Naive B cell (primary cell): ENCODE data around the gene MEIOC. TPM values are rescaled to one million over a fixed set of nuclear protein-coding genes. Genes with fewer than 3 reads are reported as not detected.
"Not testable (repeated sequence)": the region's sequence is repeated elsewhere in the genome, so short reads cannot be mapped to it uniquely, and the experiment has no call there.

Experiments
- ATAC-seq, 2 donors: fragments of 150-1000 bp; cut with Tn5 transposase; 2 replicates each; pipeline ENCODE4 v1.10.0; 2021; ENCODE audit warnings: low read depth in 2 of 2, mild to moderate bottlenecking in 2 of 2, moderate library complexity in 2 of 2
- DNase-seq: peaks from one replicate; pipeline ENCODE4 v3.0.0; 2022
- H3K27ac Mint-ChIP-seq, 6 donors: one replicate each; pipeline ENCODE4 v1.8.0; 2020 to 2022; ENCODE audit warnings: mild to moderate bottlenecking in 6 of 6, mixed read lengths in 6 of 6, moderate library complexity in 5 of 6, inconsistent platforms in 2 of 6
- H3K27me3 Mint-ChIP-seq, 3 donors: one replicate each; pipeline ENCODE4 v1.8.0; 2021 to 2022; ENCODE audit warnings: mixed read lengths in 3 of 3, mild to moderate bottlenecking in 1 of 3
- H3K36me3 Mint-ChIP-seq, 2 donors: one replicate each; pipeline ENCODE4 v1.8.0; 2020 to 2022; ENCODE audit warnings: mixed read lengths in 2 of 2, inconsistent platforms in 1 of 2, mild to moderate bottlenecking in 1 of 2
- H3K4me1 Mint-ChIP-seq, 3 donors: one replicate each; pipeline ENCODE4 v1.8.0; 2020 to 2022; ENCODE audit warnings: mixed read lengths in 3 of 3, inconsistent platforms in 1 of 3, mild to moderate bottlenecking in 1 of 3, moderate library complexity in 1 of 3
- H3K4me3 Mint-ChIP-seq, 8 donors: one replicate each; pipeline ENCODE4 v1.8.0; 2020 to 2022; ENCODE audit warnings: mild to moderate bottlenecking in 8 of 8, mixed read lengths in 8 of 8, moderate library complexity in 8 of 8, inconsistent platforms in 2 of 8
- H3K9me3 Mint-ChIP-seq, 7 donors: one replicate each; pipeline ENCODE4 v1.8.0; 2020 to 2022; ENCODE audit warnings: mixed read lengths in 7 of 7, mild to moderate bottlenecking in 5 of 7, inconsistent platforms in 2 of 7, moderate library complexity in 1 of 7
- polyA plus RNA-seq, 6 donors: library from polyadenylated mRNA; unstranded; fragments of 300-500 nt; fragmentation: Illumina TruSeq; gene quantifications; one replicate each; pipeline ENCODE4 v1.2.3, GENCODE V29; 2021; ENCODE audit warnings: low read depth in 6 of 6

Gene MEIOC
- polyA plus RNA-seq, 6 donors from 2014 or later, result 0.10 to 0.73 (median 0.43) TPM; not detected in 1

DNA sequence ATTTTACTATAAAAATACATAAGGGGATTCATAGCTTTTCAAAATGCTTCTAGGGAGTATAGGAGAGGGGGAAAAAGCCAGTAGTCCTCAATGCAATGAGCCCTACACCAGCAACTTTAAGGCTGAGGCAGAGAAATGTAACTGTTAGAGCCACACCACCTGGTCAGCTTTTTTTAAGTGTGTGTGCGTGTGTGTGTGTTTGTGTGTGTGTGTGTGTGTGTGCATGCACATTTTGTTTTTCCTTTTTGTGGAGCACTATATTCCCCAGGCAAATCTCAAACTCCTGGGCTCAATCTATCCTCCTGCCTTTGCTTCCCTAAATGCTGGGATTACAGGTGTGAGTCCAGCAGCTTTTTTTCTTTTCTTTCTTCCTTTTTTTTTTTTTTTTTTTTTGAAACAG is 2.3 kb upstream of the MEIOC start:
- peaks cover 0 to 10% (median 8%) of the 10 kb centered on the region in 3 donors for H3K4me1 Mint-ChIP-seq
- H3K36me3 Mint-ChIP-seq, result peaks cover 3 to 6% of the 10 kb centered on the region in 2 donors
- peak overlapping the region in 2 of 8 donors; percentile 21 to 25 for H3K4me3 Mint-ChIP-seq
- ATAC-seq, result no peak
- peaks cover 36 to 58% (median 44%) of the 10 kb centered on the region in 3 donors for H3K27me3 Mint-ChIP-seq
- H3K9me3 Mint-ChIP-seq, result peaks cover 0 to 9% (median 4%) of the 10 kb centered on the region in 7 donors
- no peak overlapping the region for H3K27ac Mint-ChIP-seq
- no peak for DNase-seq

DNA sequence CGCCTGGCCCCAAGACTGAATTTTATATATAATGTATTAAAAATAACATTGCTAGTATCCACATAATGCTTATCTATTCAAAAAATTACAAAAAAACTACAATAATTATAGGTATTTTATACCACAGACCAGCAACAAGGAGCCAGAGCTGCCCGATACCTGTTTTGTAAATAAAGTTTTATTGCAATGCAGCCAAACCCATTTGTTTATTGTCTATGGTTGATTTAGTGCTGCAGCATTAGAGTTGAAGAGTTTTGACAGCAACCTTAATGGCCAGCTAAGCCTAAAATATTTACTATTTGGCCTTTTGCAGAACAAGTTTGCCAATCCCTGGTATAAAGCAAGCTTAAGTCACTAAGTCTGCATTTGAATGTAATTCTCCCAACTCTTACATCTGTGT is 5.6 kb downstream of the MEIOC start:
- Mint-ChIP-seq H3K4me1 (peaks cover 0 to 5% (median 3%) of the 10 kb centered on the region in 3 donors), H3K27ac (no peak overlapping the region), H3K4me3 (no peak overlapping the region), H3K36me3 (peaks cover 0 to 3% of the 10 kb centered on the region in 2 donors), H3K27me3 (peaks cover 5 to 23% (median 8%) of the 10 kb centered on the region in 3 donors), H3K9me3 (peaks cover 0 to 3% (median 0%) of the 10 kb centered on the region in 7 donors)
- DNase-seq (no peak), ATAC-seq (no peak)

DNA sequence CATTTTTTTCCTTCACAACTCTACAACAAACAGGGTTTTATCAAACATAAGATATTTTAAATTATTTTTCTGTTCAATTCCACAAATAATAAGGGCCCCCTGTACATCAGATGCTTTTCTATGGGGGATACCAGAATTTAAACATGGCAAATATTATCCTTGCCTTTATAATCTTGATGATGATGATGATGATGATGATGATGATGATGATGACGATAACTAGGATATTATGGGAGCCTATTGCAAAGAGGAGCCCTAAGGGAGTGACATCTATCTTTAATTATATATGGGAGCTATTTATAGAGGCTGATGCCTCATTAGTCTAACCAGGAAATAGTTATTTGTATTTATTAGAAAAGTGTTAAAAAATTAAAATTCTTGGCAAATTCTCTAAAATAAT is 6.8 kb downstream of the MEIOC start:
- Mint-ChIP-seq H3K4me1 (no peaks in the 10 kb centered on the region), H3K27ac (no peak overlapping the region), H3K36me3 (no peaks in the 10 kb centered on the region), H3K27me3 (peaks cover 0 to 21% (median 4%) of the 10 kb centered on the region in 3 donors), H3K4me3 (no peak overlapping the region), H3K9me3 (no peaks in the 10 kb centered on the region)
- ATAC-seq (no peak), DNase-seq (no peak)

DNA sequence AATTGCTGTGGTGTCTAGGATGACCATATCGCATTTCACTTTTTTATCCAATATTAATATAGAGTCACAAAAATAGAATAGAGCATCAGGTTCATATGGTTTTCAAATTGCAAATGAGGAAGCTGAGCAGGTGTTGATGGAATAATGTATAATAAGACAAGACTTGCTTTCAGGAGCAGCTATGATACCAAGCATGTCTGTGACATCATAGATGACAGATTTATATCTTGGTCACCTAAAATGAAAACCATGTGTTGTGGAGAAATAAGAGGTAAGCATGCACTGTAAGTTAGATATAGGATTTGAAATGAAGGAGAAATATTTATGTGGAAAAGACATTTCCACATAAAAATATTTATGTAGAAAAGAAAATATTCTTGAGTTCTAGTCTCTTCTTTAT is 8.6 kb downstream of the MEIOC start:
- H3K36me3 Mint-ChIP-seq, result no peaks in the 10 kb centered on the region
- ATAC-seq, result no peak
- no peak for DNase-seq

DNA sequence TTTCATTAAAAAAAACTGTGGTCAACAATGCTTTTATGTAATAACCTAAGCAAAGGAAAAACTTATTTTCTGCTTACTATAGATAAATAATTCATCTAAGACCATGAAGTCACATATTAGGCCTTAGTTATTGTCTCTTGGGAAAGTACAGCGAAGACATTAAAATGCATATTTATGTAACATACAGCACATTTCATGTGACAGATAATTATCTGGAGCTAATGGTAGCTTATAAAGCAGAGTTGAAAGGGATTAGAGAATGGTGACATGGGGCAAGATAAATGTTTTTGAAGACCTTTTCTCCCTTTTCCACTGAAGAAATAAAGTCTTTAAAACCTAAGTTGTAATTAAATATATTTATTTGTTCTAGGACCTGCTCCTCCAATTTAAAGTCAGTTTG is 9.7 kb downstream of the MEIOC start:
- Mint-ChIP-seq H3K36me3 (no peaks in the 10 kb centered on the region), H3K27me3 (peaks cover 0 to 21% (median 4%) of the 10 kb centered on the region in 3 donors), H3K4me3 (no peak overlapping the region), H3K27ac (no peak overlapping the region), H3K4me1 (no peaks in the 10 kb centered on the region), H3K9me3 (no peaks in the 10 kb centered on the region)
- ATAC-seq (no peak), DNase-seq (no peak)

More for the DNA sequence above, 8.6 kb downstream of the MEIOC start:
- H3K4me3 Mint-ChIP-seq, result no peak overlapping the region
- H3K9me3 Mint-ChIP-seq, result no peaks in the 10 kb centered on the region
- peaks cover 0 to 21% (median 4%) of the 10 kb centered on the region in 3 donors for H3K27me3 Mint-ChIP-seq
- no peaks in the 10 kb centered on the region for H3K4me1 Mint-ChIP-seq
- no peak overlapping the region for H3K27ac Mint-ChIP-seq

DNA sequence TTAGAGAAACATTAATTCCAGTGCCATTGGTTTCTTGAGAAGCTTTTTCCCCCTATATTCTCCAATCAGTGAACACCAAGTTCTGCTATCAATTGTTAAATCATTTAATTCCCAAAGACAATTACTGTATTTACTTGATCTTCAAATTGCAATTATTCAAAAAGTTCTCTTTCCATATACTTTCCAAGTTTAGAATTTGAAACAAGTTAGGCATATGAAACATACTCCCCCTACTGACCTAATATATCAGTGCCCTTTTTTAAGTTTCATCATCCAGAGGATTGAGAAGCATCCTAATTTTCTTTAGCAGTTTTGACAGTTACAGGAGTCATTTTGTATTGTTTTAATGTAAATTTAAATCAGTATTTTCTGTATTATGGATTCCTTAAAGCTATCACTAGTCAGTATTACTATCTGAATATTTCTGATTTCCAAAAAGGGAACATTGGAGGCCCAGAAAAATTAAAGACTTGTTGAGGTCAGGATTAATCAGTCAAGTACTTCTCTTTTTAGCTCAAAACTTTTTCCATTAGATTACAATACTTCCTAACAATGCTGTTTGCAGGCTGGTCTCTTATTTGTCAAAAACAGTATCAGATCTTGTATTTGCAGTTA is 16.3 kb downstream of the MEIOC start:
- Mint-ChIP-seq H3K27me3 (peaks cover 0 to 1% (median 0%) of the 10 kb centered on the region in 3 donors), H3K9me3 (no peaks in the 10 kb centered on the region), H3K4me3 (no peak overlapping the region), H3K36me3 (no peaks in the 10 kb centered on the region), H3K4me1 (no peaks in the 10 kb centered on the region), H3K27ac (no peak overlapping the region)
- no peak for ATAC-seq
- no peak for DNase-seq

DNA sequence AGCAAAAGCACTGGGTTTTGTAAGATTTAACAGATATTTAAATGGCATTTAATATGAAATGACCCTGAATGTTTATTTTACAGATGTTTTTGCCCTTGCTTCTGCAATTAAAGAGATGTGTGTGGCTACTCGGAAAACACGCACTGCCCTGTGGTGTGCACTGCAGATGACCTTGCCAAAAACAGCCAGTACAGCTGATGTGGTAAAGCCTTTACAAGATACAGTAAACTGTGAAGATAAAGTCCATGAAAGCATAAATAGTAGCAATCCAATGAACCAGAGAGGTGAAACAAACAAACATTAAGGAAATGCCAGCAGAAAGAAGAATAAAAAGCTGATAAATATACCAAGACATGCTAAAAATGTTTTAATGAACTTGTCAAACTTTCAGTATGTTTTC is 17.6 kb downstream of the MEIOC start:
- Mint-ChIP-seq H3K4me1 (no peaks in the 10 kb centered on the region), H3K36me3 (peaks cover 11% of the 10 kb centered on the region in 2 donors), H3K27me3 (no peaks in the 10 kb centered on the region), H3K4me3 (no peak overlapping the region), H3K9me3 (no peaks in the 10 kb centered on the region), H3K27ac (no peak overlapping the region)
- no peak for DNase-seq
- no peak for ATAC-seq

DNA sequence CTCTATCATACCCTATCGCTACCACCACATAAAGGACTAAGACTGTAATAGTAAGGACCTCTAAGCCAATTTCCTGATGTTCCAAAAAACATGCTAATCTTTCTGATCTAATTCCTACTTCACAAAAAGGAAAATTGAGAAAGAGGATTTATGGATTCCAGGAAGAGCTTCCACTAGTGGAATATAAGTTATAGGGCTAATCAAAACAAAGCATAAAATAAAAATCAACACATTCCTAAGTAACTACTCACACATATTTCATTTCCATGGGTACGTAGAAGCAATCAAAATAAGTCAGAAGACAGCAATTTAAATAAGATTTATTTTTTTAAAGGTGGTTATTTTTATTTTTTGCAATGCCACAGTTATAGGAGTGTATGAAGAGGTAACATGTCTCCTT is 20.9 kb downstream of the MEIOC start:
- DNase-seq (no peak), ATAC-seq (no peak)
- Mint-ChIP-seq H3K4me3 (no peak overlapping the region), H3K4me1 (no peaks in the 10 kb centered on the region), H3K9me3 (no peaks in the 10 kb centered on the region), H3K27me3 (no peaks in the 10 kb centered on the region), H3K36me3 (peaks cover 20 to 21% of the 10 kb centered on the region in 2 donors), H3K27ac (no peak overlapping the region)

DNA sequence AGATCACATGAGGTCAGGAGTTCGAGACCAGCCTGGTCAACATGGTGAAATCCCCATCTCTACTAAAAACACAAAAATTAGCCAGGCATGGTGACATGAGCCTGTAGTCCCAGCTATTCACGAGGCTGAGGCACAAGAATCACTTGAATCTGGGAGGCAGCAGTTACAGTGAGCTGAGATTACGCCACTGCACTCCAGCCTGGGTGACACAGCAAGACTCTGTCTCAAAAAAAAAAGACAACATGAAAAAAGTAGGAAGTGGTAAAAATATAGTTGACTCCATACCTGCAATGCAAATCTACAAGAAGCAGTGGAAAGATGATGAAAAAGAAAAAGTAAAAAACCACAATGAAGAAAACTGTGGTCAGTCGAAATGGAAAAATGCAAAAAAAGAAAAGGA is 27.0 kb downstream of the MEIOC start:
- Mint-ChIP-seq H3K4me1 (peaks cover 0 to 12% (median 2%) of the 10 kb centered on the region in 3 donors), H3K4me3 (peak overlapping the region in 1 of 8 donors; percentile 1), H3K36me3 (peaks cover 21 to 26% of the 10 kb centered on the region in 2 donors), H3K27ac (peak overlapping the region in 1 of 6 donors; percentile 95)
- not testable (repeated sequence) for ATAC-seq, H3K27me3 Mint-ChIP-seq, H3K9me3 Mint-ChIP-seq, DNase-seq

DNA sequence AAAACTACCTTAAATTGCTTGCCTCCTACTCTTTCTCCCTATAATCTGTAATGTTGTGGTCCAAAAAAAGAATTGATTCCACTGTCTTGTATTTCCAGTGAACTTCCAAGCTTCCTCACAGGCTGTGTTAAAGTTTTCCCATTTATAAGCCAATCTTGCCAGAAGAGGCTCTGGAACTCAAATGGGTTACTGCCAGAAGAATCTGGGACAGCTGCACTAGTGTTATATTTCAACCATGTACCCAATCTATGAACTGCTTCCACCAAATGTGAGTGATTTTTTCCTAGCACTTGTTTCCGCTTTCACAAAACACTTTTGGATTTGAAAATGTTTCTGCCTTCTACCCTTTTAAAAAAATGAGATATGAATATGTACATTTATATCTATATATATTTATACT is 31.5 kb downstream of the MEIOC start:
- peaks cover 8 to 10% of the 10 kb centered on the region in 2 donors for H3K36me3 Mint-ChIP-seq
- peaks cover 17 to 31% (median 21%) of the 10 kb centered on the region in 3 donors for H3K4me1 Mint-ChIP-seq
- ATAC-seq, result no peak
- no peaks in the 10 kb centered on the region for H3K27me3 Mint-ChIP-seq
- no peak for DNase-seq
- H3K27ac Mint-ChIP-seq, result no peak overlapping the region
- no peaks in the 10 kb centered on the region for H3K9me3 Mint-ChIP-seq
- H3K4me3 Mint-ChIP-seq, result peak overlapping the region in 1 of 8 donors; percentile 32

DNA sequence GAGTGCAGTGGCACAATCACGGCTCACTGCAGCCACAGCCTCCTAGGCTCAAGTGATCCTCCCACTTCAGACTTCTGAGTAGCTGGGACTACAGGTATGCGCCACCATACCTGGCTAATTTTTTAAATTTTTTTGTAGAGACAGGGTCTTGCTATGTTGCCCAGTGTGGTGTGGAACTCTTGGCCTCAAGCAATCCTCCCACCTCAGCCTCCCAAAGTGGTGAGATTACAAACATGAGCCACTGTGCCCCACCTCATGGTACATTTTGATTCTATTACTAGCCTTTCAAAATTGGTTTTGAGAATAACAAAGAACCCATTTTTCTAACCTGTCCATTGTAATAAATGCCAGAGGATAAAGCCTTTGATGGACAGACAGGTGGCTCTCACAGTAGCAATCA is 31.9 kb downstream of the MEIOC start:
- Mint-ChIP-seq H3K9me3 (no peaks in the 10 kb centered on the region), H3K36me3 (peaks cover 8% of the 10 kb centered on the region in 2 donors), H3K4me3 (peak overlapping the region in 4 of 8 donors; percentile 94 to 100 (median 98)), H3K4me1 (peaks cover 17 to 31% (median 21%) of the 10 kb centered on the region in 3 donors), H3K27me3 (no peaks in the 10 kb centered on the region), H3K27ac (no peak overlapping the region)
- ATAC-seq, result no peak
- DNase-seq, result no peak

DNA sequence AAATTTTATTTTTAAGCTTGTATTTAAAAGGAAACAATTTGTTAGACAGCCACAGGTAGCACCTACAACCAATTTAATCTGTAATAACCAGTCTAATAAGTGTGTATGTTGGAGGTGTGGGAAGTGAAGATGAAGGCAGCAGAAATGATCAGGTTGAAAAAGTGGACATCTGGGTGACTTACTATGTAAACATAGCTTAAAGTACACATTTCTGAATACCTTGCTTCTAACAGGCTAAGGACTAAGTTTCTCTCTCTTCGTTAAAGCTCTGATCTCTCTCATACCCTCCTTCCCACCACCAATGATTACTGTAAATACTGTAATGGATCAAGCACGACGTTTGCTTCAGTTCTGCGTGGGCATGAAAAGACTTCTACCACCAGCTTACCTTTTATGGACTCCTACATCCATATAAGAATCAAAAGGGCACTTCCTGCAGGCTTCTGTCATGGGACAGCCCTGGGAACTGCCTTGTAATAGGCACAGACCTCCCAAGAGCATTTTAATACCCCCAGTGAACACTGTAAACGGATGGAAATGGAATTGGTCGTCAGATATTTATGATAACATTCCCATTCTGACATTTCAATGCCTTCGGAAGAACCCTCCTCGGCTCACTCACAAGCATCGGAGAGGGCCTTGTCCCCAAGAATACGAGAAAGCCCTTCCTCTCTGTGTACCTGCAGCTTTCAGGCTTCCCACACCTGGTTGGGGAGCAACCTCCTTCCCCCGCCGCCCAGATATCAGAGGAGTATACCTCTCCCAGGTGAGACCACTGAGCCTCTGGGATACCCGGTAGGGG is 32.6 kb downstream of the MEIOC start:
- peaks cover 17 to 31% (median 21%) of the 10 kb centered on the region in 3 donors for H3K4me1 Mint-ChIP-seq
- peak overlapping the region; percentile 84 to 99 (median 97) for H3K27ac Mint-ChIP-seq
- peaks cover 1 to 2% of the 10 kb centered on the region in 2 donors for H3K36me3 Mint-ChIP-seq
- DNase-seq (no peak), ATAC-seq (peak in 1 of 2 donors; percentile 1)
- no peaks in the 10 kb centered on the region for H3K9me3 Mint-ChIP-seq
- H3K27me3 Mint-ChIP-seq, result no peaks in the 10 kb centered on the region
- peak overlapping the region; percentile 91 to 100 (median 98) for H3K4me3 Mint-ChIP-seq

DNA sequence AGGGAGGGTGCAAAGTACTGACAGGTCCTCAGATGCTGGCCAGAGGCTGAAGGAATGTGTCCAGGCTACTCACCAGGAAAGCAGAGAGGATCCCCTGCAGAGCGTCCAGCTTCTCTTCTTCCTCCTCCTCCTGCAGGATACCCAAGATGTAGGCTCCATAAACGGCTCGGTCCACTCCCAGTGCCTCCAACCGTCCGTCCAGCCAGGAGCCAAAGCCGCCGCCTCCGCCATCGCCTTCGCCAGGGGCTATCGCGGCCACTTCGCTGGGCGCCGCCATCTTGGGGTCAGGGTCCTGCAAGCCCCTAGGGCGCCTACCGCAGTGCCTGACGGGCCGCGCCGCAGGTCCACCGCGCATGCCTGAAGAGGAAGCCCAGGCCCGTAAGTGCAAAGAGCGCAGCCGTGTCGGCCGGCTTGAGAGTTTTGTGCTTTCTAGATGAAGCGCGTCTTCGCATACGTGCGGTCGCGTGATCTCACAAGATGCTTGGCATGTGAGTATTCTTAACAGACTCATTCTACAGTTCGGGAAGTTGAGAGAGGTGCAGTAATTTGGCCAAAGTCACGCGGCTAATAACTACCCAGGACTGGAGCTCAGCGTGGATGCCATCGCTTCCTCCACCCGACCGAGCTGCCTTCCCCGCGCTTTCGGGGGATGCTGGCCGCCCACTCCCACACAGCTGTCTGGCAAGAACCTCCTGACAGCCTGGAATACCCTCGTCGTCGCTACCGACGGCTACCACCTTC is 33.4 kb downstream of the MEIOC start, which contains the start of gene CCDC43:
TSS of gene CCDC43 (minus strand) at position 300 of the 741 bp plus-strand sequence. CDS start at position 277, 23 bp downstream.
- H3K9me3 Mint-ChIP-seq, result no peaks in the 10 kb centered on the region
- H3K27me3 Mint-ChIP-seq, result no peaks in the 10 kb centered on the region
- peak within 1 kb of the TSS; percentile 95 to 99 (median 98) for H3K27ac Mint-ChIP-seq

More for the DNA sequence above, 33.4 kb downstream of the MEIOC start, which contains the start of gene CCDC43:
- DNase-seq (peak; percentile 91), ATAC-seq (peak; percentile 96)
- Mint-ChIP-seq H3K4me1 (peaks cover 17 to 31% (median 21%) of the 10 kb centered on the region in 3 donors), H3K36me3 (no peaks in the 10 kb centered on the region), H3K4me3 (peak within 1 kb of the TSS; percentile 91 to 100 (median 98))
